NT2/D1 (cell line): Measurements from ENCODE around the gene RPN2.

Experiments used
- YY1 ChIP-seq: IDR thresholded peaks from 2 replicates; pipeline ENCODE4 v1.6.1; 2011; ENCODE audit not compliant: insufficient read length, insufficient read depth
- ZNF274 ChIP-seq: IDR thresholded peaks from 2 replicates; pipeline ENCODE4 v1.6.1; 2011; ENCODE audit warnings: mild to moderate bottlenecking, low read depth, low read length

GRCh38 chr20:37245216-37246150 lies 66.4 kb downstream of the RPN2 start:
- TF ChIP-seq ZNF274 (no peak), YY1 (no peak)
